Loucy (cell line): ENCODE measurements around the gene PSMD2.

Experiments used
- H2AFZ ChIP-seq: fragments of 200-600 bp; sonication (generic); 2 replicates; pipeline ENCODE4 v1.6.0; 2016; ENCODE audit warnings: antibody characterized with exemption, mild to moderate bottlenecking, low read length, moderate library complexity
- H3F3A ChIP-seq: fragments of 200-600 bp; 2 replicates; pipeline ENCODE4 v1.6.0; 2016; ENCODE audit warnings: antibody characterized with exemption, low read depth, mild to moderate bottlenecking
- H3K27me3 ChIP-seq: fragments of 200-600 bp; sonication (generic); 2 replicates; pipeline ENCODE4 v1.6.1; 2014; ENCODE audit warnings: low read length, mild to moderate bottlenecking; ENCODE audit not compliant: insufficient read depth, poor library complexity, severe bottlenecking
- H3K36me3 ChIP-seq: fragments of 200-600 bp; sonication (generic); 2 replicates; pipeline ENCODE4 v1.6.1; 2016; ENCODE audit warnings: low read length; ENCODE audit not compliant: insufficient read depth
- H3K4me1 ChIP-seq: fragments of 200-600 bp; sonication (generic); 2 replicates; pipeline ENCODE4 v1.5.1; 2014; ENCODE audit warnings: low read length, mild to moderate bottlenecking; ENCODE audit not compliant: insufficient read depth, poor library complexity, severe bottlenecking
- H3K4me2 ChIP-seq: fragments of 200-600 bp; sonication (generic); 2 replicates; pipeline ENCODE4 v1.6.0; 2014; ENCODE audit warnings: antibody characterized with exemption, low read length, low read depth, mild to moderate bottlenecking; ENCODE audit not compliant: poor library complexity, severe bottlenecking
- H3K4me3 ChIP-seq: fragments of 200-600 bp; sonication (generic); 2 replicates; pipeline ENCODE4 v1.5.1; 2014; ENCODE audit warnings: low read length, mild to moderate bottlenecking, mixed read lengths; ENCODE audit not compliant: poor library complexity, severe bottlenecking
- H3K79me2 ChIP-seq: fragments of 200-600 bp; sonication (generic); 2 replicates; pipeline ENCODE4 v1.6.1; 2014; ENCODE audit warnings: low read length; ENCODE audit not compliant: insufficient read depth
- H3K9ac ChIP-seq: fragments of 200-600 bp; sonication (generic); 2 replicates; pipeline ENCODE4 v1.6.0; 2014; ENCODE audit warnings: mild to moderate bottlenecking, low read depth, low read length, moderate library complexity; ENCODE audit not compliant: poor library complexity, severe bottlenecking
- H3K9me2 ChIP-seq: fragments of 200-600 bp; sonication (generic); replicated peaks from 2 replicates; pipeline ENCODE4 v1.6.1; 2016; ENCODE audit warnings: low read depth, low read length, mixed read lengths
- H3K9me3 ChIP-seq: fragments of 200-600 bp; sonication (generic); 2 replicates; pipeline ENCODE4 v1.6.1; 2014; ENCODE audit warnings: mild to moderate bottlenecking, antibody characterized with exemption, low read length, low read depth; ENCODE audit not compliant: insufficient read depth
- H4K20me1 ChIP-seq: fragments of 200-600 bp; sonication (generic); 2 replicates; pipeline ENCODE4 v1.6.0; 2014; ENCODE audit warnings: antibody characterized with exemption, low read length, mild to moderate bottlenecking; ENCODE audit not compliant: insufficient read depth, poor library complexity, severe bottlenecking
- EZH2phosphoT487 ChIP-seq: fragments of 200-600 bp; IDR thresholded peaks from 2 replicates; pipeline ENCODE4 v1.6.1; 2018; ENCODE audit warnings: antibody characterized with exemption, mild to moderate bottlenecking, moderate library complexity, borderline replicate concordance
- TF ChIP-seq, protein P1 (sequence below): fragments of 200-600 bp; sonication (generic); conservative IDR thresholded peaks from 2 replicates; pipeline ENCODE4 v1.5.1; 2014; ENCODE audit warnings: mild to moderate bottlenecking, antibody characterized with exemption, low read length

The PSMD2 gene

DNA sequence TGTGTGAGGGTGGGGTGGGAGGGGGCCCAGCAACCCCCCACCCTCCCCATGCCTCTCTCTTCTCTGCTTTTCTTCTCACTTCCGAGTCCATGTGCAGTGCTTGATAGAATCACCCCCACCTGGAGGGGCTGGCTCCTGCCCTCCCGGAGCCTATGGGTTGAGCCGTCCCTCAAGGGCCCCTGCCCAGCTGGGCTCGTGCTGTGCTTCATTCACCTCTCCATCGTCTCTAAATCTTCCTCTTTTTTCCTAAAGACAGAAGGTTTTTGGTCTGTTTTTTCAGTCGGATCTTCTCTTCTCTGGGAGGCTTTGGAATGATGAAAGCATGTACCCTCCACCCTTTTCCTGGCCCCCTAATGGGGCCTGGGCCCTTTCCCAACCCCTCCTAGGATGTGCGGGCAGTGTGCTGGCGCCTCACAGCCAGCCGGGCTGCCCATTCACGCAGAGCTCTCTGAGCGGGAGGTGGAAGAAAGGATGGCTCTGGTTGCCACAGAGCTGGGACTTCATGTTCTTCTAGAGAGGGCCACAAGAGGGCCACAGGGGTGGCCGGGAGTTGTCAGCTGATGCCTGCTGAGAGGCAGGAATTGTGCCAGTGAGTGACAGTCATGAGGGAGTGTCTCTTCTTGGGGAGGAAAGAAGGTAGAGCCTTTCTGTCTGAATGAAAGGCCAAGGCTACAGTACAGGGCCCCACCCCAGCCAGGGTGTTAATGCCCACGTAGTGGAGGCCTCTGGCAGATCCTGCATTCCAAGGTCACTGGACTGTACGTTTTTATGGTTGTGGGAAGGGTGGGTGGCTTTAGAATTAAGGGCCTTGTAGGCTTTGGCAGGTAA lies 46.5 kb downstream of the PSMD2 start:
- TF ChIP-seq, protein P1, sequence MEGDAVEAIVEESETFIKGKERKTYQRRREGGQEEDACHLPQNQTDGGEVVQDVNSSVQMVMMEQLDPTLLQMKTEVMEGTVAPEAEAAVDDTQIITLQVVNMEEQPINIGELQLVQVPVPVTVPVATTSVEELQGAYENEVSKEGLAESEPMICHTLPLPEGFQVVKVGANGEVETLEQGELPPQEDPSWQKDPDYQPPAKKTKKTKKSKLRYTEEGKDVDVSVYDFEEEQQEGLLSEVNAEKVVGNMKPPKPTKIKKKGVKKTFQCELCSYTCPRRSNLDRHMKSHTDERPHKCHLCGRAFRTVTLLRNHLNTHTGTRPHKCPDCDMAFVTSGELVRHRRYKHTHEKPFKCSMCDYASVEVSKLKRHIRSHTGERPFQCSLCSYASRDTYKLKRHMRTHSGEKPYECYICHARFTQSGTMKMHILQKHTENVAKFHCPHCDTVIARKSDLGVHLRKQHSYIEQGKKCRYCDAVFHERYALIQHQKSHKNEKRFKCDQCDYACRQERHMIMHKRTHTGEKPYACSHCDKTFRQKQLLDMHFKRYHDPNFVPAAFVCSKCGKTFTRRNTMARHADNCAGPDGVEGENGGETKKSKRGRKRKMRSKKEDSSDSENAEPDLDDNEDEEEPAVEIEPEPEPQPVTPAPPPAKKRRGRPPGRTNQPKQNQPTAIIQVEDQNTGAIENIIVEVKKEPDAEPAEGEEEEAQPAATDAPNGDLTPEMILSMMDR: peak; percentile 58
- no peak for TF ChIP-seq EZH2phosphoT487
- Histone ChIP-seq H3F3A (no peaks in the 10 kb centered on the region), H2AFZ (no peak overlapping the region), H3K9me3 (no peaks in the 10 kb centered on the region), H3K36me3 (no peaks in the 10 kb centered on the region), H4K20me1 (no peaks in the 10 kb centered on the region), H3K4me2 (no peak overlapping the region), H3K27me3 (no peaks in the 10 kb centered on the region), H3K4me3 (no peak overlapping the region), H3K4me1 (peaks cover 7% of the 10 kb centered on the region), H3K9me2 (no peaks in the 10 kb centered on the region), H3K9ac (no peak overlapping the region), H3K79me2 (no peaks in the 10 kb centered on the region)

GRCh38 chr3:184346480-184347190 lies 47.6 kb downstream of the PSMD2 start:
- no peak overlapping the region for H3K4me2 ChIP-seq
- no peaks in the 10 kb centered on the region for H3K4me1 ChIP-seq

DNA sequence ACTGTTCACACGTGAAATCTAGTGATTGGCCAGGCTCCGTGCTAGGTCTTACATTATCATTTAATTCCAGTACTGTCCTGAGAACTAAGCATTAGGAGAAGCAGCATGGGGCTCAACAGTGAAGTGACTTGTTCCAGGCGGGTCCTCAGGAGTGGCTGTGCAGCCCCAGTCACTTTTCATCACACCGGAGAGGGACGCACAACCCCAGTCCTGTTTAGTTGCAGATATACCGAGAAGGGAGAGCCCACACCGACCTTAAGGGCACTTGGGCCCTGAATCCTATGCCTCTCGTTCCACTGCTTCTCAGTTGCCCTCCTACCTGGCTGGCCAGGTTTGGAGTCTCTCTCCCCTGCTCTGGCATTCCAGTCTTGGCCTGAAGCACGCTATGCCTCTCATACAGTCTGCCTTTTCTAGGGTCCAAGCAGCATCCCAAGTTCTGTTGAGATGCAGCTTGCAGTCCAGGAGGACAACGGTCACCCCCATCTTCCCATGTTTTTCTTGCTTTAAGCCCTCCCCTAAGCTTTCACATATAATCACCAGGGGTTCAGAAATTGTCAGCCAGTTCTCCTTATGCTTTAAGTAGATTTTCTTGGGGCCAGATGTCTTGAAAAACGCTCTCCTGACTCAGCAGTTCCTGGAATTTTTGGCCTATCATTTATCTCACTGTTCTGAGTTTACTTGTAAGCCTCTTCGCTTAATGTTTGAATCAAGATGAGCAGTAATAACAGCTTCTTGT lies 48.4 kb downstream of the PSMD2 start:
- Histone ChIP-seq H3K36me3 (no peaks in the 10 kb centered on the region), H3K9ac (no peak overlapping the region), H3K4me1 (no peaks in the 10 kb centered on the region), H4K20me1 (no peaks in the 10 kb centered on the region), H3K79me2 (no peaks in the 10 kb centered on the region), H3K9me3 (no peaks in the 10 kb centered on the region), H3K4me2 (no peak overlapping the region), H3F3A (no peaks in the 10 kb centered on the region), H3K4me3 (no peak overlapping the region), H2AFZ (no peak overlapping the region), H3K27me3 (no peaks in the 10 kb centered on the region), H3K9me2 (no peaks in the 10 kb centered on the region)
- TF ChIP-seq EZH2phosphoT487: no peak
- TF ChIP-seq, protein P1: no peak

More at GRCh38 chr3:184346480-184347190, 47.6 kb downstream of the PSMD2 start:
- Histone ChIP-seq H3K9me3 (no peaks in the 10 kb centered on the region), H3K9me2 (no peaks in the 10 kb centered on the region), H3K4me3 (no peak overlapping the region), H3K27me3 (no peaks in the 10 kb centered on the region), H3F3A (no peaks in the 10 kb centered on the region), H3K79me2 (no peaks in the 10 kb centered on the region), H3K36me3 (no peaks in the 10 kb centered on the region), H2AFZ (no peak overlapping the region), H4K20me1 (no peaks in the 10 kb centered on the region), H3K9ac (no peak overlapping the region)
- TF ChIP-seq EZH2phosphoT487: no peak
- TF ChIP-seq, protein P1: no peak
